ENCODE measurements around the gene GPR65.

Gene GPR65

GRCh38 chr14:88043529-88044443 lies 38.9 kb downstream of the GPR65 start:
- no peak overlapping the region for H3K4me3 ChIP-seq (ENCODE audit: low read depth, low read length)
- no peak for TF ChIP-seq CTCF (IDR thresholded peaks at IDR 0.05; ENCODE audit: low read depth, low read length, missing control alignments)
- in situ Hi-C loops (cut with HindIII; ENCODE audit: low sequenced_read_pairs), result no loop called here
- no peak for DNase-seq (ENCODE audit: low read depth)

- TF ChIP-seq CTCF (IDR thresholded peaks at IDR 0.05; ENCODE audit: low read depth, low read length, missing control alignments), result no peak
- DNase-seq (ENCODE audit: low read depth), result no peak
- in situ Hi-C loops (cut with HindIII; ENCODE audit: low sequenced_read_pairs), result no loop called here
- no peak overlapping the region for H3K4me3 ChIP-seq (ENCODE audit: low read depth, low read length)
These were observed 39.5 kb downstream of the GPR65 start for GRCh38 chr14:88044444-88044758.

- no peak overlapping the region for H3K4me3 ChIP-seq (ENCODE audit: low read depth, low read length)
- no peak for TF ChIP-seq CTCF (IDR thresholded peaks at IDR 0.05; ENCODE audit: low read depth, low read length, missing control alignments)
- in situ Hi-C loops (cut with HindIII; ENCODE audit: low sequenced_read_pairs), result no loop called here
- DNase-seq (ENCODE audit: low read depth), result no peak
These were observed 40.0 kb downstream of the GPR65 start for GRCh38 chr14:88044776-88045446.

- no peak for DNase-seq (ENCODE audit: low read depth)
- no peak for TF ChIP-seq CTCF (IDR thresholded peaks at IDR 0.05; ENCODE audit: low read depth, low read length, missing control alignments)
- in situ Hi-C loops (cut with HindIII; ENCODE audit: low sequenced_read_pairs), result no loop called here
- no peak overlapping the region for H3K4me3 ChIP-seq (ENCODE audit: low read depth, low read length)
These were observed 40.8 kb downstream of the GPR65 start for GRCh38 chr14:88045705-88046104.

- DNase-seq (ENCODE audit: low read depth), result no peak
- TF ChIP-seq CTCF (IDR thresholded peaks at IDR 0.05; ENCODE audit: low read depth, low read length, missing control alignments), result no peak
- in situ Hi-C loops (cut with HindIII; ENCODE audit: low sequenced_read_pairs), result no loop called here
- no peak overlapping the region for H3K4me3 ChIP-seq (ENCODE audit: low read depth, low read length)
These were observed 43.4 kb downstream of the GPR65 start for GRCh38 chr14:88048351-88048750.

- no peak for DNase-seq (ENCODE audit: low read depth)
- no peak overlapping the region for H3K4me3 ChIP-seq (ENCODE audit: low read depth, low read length)
- no peak for TF ChIP-seq CTCF (IDR thresholded peaks at IDR 0.05; ENCODE audit: low read depth, low read length, missing control alignments)
- in situ Hi-C loops (cut with HindIII; ENCODE audit: low sequenced_read_pairs), result no loop called here
These were observed 44.3 kb downstream of the GPR65 start for GRCh38 chr14:88049266-88049665.

All from astrocyte of the cerebellum (primary cell).